Activated CD4-positive, CD25-positive, alpha-beta regulatory T cell treated with anti-CD3 and anti-CD28 coated beads, Interleukin-2, amount 50 U/mL, for 72 hours (primary cell): ENCODE measurements around the gene SNX30.

Source experiments
- DNase-seq: peaks from one replicate; pipeline ENCODE4 v3.0.0; 2021

SNX30 gene

DNA sequence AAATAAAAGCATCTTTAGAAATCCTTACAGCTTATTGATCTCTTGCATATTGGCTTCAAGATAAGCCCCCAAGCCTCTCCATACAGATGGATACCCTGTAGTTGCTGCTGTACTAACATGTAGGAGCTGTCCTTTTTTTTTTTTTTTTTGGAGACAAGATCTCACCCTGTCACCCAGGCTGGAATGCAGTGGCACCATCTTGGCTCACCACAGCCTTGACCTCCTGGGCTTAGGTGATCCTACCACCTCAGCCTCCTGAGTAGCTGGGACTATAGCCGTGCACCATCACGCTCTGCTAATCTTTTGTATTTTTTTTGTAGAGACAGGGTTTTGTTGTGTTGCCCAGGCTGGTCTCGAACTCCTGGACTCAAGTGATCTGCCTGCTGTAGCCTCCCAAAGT lies 35.4 kb downstream of the SNX30 start:
- DNase-seq: no peak

DNA sequence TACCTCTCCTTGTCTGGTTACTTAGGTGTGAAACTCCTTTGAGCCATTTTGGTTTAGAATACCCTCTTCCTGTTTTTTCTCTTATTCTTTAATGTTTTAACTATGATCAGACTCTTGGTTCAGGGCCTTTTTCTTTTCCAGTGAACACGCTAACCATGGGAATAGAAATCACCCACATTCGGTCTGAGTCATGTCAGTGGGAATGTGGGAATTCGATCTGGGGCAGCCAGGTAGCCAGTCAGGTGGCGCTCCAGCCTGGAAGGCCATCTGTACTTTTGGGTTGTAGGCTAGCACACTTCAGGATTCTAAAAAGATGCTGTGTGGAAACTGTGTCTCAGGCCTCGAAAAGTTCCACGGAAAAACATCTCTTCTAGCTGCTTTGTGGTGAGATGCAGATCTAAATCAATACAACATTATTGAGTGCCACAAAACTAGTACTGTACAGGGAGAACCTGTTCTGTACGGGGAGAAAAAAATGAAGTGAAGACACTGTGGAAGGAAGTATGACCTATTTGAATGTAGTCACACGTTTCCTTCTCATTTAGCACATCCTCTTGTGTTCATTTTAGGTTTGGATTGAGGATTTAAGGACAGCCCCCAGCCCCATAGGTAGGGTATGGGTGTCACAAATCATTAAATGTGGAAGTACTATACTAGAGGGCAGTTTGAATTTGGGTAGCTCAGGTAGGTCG lies 36.4 kb downstream of the SNX30 start:
- DNase-seq: no peak

DNA sequence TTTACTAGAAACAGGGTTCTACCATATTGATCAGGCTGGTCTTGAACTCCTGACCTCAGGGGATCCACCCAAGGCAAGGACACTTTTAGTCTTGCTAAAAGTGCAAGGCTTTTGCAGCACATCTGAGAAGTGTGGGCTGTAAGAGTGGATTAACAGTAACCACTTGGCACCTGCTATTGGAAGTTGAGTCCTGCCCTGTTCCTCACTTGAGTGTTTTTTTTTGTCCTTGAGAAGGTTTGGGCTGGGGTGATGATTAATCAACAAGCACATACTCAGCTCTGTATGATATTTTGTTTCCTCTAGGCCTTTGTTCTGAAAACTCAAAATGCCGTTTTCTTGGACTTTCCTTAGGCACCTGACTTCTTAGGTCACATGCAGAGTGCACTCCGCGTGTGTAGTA lies 37.4 kb downstream of the SNX30 start:
- DNase-seq: no peak

DNA sequence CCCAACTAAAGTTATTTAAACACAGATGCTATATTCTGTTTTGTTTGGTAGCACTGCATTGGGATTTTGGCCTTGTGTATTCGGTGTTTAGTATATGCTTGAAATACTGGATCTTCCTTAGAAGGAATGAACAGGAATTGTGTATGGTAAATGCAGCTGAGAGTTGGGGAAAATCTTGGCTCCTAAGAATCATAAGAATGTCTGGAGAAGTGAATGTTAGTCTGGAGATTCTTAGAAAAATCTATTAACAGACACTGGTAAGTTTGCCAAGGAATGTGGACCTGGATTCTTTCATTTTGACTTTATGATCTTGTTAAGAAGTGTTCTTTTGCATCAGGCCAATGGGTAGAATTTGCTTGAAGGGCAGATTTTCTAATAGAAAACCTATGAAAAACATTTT lies 38.9 kb downstream of the SNX30 start:
- no peak for DNase-seq

DNA sequence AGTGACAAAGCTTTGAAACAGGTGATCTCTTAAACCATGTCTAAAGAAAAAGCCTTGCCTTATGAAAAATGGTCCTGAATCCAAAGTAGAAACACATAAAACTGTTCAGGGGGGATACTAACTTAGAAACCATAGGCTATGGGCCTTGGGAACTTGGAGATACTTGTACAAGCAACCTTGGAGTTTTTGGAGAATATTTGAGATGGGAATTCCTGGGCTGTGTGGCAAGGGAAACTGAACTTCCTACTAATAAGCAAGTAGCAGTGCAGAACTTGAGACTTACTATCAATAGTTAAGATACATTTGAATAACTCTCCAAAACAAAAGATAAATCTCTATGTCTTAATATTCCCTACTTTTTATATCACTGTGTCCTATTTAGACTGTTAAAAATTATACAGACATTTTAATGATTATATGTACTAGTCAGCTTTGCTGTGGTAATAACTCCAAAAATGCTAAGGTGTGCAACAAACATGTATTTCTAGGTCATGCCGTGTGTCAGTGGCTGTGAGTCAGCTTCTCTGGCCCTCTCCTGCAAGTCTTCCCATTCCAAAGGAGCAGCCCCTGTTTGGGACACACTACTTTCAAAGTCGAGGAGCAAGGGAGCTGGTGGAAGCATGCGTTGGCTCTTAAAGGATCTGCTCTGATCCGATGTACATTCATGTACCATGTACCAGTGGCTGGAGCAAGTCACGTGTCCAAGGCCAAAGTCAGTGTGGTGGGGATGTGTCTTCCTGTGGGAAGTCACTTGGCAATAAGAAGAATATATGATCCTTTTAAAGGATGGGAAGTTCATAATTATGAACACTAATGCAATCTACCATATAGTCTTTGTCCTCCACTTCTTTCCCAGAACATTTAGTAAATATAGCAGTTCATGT lies 39.6 kb downstream of the SNX30 start:
- no peak for DNase-seq

DNA sequence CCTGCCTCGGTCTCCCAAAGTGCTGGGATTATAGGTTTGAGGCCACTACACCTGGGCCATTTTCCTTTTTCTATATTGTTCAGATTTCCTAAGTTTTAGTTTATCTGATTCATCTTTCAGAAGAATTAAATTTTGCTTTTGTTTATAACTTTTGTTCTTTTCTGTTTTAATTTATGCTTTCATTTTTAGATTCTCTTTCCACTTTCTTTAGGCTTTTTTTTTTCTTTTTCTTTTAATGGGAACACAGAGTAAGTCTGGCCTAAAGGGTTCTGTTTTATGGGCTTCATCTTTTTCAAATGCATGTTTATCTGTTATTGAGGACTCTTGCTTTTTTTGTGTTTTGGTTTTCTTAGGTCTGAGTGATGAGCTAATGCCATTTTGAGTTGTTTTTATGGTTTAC lies 42.1 kb downstream of the SNX30 start:
- no peak for DNase-seq

DNA sequence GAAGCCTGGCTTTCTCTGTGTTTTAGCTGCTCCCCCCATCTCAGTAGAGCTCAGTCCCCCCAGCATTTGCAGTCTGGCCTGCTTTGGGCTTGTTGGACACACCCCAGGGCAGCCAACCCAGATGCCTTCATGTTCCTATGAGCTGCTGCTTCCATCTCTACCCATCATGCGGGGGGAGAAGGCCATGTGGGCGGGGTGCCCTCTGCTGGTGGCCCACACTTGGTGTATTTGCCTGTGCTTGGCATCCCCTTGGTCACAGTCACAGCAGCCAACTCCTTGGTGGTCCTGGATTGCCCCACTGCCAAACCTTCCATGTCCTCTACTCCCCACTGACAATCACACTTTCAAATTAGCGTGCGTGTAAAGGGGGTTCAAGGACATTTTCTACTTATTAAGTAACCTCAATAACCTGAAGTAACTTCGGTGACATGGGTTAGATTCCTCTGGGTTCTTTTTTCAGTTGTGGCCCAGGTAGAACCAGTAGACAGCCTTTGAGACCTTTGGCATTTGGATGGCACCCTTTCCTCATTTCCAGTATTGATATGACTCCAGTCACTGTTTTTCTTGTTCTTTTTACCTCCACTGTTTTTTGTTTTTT lies 42.8 kb downstream of the SNX30 start:
- peak; percentile 83 for DNase-seq

DNA sequence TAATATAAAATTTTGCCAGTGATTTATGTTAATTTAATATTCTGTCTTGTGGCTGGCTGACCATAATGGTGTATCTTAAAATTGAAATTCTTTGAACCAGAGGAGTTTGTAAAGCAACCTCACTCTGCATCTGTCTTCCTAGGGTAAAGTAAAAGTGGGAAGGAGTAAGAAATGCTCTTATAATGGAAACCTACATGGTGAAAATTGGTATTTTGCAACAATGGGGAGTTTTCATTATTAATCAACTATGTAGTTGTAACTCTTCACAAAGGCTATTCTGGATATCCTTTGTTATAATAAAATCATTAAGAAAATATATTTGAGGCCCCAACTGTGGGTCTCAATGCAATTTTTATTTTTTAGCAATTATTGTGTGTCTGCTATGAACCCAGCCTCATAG lies 44.2 kb downstream of the SNX30 start:
- DNase-seq: no peak

DNA sequence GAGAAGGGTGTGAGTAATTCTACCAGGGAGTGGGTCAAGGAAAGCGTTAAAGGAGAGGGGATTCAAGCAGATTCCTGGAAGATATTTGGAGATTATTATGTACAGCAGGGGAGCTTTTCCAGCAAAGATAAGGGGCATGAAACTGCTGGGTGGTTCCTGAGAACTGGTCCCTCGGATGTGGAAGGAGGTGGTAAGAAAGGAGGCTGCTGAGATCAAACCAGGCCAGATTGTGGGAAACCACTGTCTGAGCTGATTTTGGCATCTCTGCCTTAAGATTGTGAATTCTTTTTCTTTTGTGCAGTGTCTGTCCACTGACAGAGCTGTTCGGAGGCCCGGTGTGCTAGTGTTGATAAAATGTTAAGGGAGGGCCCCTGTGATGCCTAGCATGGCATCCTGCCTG lies 45.4 kb downstream of the SNX30 start:
- DNase-seq: no peak

DNA sequence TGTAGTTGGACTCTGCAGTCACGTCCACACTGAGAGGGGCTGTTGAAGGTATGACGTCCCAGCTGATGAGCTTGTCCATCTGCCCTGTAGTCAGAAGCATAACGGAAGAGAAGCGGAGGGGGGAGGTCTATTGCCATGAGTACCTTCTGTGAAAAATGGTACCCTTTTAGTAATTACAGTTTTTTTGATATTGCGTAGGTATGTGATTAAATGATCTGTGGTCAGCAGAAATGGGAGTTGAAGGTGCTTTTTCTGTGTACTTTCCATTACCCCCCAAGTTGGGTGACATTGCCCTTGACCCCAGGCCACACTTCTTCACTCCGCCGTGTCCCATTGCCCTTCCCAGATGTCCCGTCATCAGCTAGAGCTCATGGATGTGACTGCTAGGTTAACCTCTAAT lies 45.9 kb downstream of the SNX30 start:
- no peak for DNase-seq

DNA sequence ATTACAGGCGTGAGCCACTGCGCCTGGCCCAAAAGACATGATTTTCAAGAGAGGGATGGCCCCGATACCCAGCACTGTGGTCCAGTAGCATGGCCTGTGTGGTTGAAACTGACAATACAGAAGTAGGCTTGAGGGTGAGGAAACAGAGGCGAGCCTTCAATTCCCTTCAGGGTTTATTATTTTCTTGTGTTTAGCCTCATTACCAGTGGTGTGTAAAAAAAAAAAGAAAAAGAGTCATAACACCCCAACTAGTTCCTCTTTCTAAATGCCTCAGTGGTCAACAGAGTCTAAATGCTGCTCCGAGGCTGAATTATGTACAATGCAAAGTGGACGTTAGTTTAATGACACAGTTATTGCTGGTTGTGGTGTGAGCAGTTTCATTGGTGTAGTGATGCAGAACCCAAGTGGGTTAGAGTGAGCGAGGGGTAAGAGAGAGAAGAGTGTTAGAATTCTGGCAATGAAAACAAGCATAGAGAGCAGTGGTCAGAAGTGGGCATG lies 58.8 kb downstream of the SNX30 start:
- no peak for DNase-seq

DNA sequence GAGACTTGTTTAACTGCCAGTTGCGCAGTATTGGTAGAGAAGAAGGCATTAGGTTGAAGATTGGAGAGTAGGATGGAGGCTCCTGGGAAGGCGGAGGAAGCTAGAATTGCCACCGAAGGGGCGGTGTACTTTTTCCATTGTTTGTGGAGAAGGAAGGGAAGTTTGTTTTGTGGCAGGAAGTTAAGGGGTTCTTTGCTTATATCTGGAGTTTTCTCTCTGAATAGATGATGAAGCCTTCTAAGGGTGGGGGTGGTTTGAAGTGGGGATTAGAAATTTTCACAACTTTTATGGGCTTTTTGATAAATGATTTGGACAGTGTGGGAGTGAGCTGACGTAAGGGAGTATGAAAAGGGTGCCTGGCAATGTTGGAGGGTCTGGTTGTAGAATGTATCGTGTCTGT lies 59.3 kb downstream of the SNX30 start:
- no peak for DNase-seq

DNA sequence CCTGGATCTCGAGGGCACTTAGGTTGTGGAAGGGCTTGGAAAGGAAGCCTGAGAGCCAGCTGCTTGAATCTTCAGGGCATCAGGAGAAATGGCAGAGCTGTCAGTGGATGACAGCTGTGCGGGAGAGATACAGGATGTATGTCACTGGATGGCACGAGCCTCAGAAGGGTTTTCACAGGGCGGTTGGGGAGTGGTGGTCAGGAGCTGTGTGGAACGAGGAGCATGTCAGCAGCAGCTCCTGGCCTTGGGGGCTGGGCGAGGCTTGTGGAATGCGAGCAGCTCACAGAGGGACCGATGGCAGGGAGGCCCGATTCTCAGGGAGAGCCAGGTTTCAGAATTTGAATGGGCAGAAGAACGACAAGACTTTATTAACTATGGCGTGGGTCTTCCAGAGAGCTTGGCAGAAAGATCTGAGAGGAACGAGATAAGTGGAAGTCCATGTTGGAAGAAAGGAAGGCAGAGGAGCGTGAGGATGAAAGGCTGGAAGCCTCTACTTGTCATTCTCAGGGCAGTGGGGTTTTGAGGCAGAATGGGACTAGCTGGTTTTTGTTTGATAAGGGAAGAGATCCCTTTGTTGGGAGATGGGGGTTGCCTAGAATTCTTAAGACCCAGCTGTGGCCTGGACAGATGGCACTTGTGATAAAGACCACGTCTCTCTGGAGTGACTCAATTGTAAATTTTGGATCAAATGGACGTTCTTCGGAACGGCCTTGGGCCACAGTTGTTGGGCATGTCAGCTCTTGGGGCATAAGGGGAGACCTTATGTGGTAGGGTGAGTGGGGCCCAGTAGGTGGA lies 60.3 kb downstream of the SNX30 start:
- DNase-seq: no peak

DNA sequence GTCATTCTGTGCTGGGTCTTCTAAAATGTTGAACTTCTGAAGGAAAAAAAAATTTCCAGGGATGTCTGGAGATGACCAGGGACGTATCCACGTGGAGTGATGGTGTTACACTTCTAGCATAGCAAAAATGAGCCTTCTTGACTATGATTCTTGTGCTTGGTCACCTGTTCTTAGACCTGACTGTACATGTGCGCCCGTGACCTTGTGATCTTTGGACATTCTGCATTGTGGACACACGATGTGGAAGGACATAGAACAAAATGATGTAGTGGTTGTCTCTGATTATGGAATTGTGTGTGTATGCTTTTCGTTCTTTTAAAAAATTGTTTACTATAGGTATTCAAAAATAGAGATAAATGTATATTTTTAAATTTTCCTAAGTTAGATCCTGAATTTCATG lies 61.0 kb downstream of the SNX30 start:
- DNase-seq: no peak

DNA sequence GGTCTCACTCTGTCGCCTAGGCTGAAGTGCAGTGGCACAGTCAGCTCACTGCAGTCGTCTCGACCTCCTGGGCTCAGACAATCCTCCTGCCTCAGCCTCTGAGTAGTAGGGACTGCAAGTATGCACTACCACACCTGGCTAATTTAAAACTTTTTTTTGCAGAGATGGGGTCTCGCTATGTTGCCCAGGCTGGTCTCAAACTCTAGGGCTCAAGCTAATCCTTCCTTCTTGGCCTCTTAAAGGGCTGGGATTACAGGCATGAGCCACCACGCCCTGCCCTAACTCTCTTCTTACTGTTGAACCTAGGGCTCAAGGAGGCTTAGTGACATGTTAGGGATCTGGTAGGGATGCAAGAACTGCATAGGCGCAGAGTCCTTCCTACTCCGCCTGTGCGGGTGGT lies 65.3 kb downstream of the SNX30 start:
- no peak for DNase-seq

DNA sequence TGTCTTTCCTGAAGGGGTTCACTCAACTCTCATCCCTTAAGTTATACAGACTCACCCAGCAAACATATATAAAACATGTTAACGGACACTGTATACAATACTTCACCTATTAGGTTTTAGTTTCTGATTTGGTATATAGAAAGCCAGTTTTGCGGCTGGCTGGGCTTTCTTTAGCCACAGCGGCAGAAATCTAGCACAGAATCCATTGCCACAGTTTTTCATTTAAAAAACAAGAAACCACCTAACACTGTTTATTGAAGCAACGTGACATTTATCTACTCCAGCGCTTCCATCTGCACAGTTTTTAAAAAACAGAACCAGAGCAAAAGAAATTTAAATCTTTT lies 67.3 kb downstream of the SNX30 start:
- DNase-seq: no peak

DNA sequence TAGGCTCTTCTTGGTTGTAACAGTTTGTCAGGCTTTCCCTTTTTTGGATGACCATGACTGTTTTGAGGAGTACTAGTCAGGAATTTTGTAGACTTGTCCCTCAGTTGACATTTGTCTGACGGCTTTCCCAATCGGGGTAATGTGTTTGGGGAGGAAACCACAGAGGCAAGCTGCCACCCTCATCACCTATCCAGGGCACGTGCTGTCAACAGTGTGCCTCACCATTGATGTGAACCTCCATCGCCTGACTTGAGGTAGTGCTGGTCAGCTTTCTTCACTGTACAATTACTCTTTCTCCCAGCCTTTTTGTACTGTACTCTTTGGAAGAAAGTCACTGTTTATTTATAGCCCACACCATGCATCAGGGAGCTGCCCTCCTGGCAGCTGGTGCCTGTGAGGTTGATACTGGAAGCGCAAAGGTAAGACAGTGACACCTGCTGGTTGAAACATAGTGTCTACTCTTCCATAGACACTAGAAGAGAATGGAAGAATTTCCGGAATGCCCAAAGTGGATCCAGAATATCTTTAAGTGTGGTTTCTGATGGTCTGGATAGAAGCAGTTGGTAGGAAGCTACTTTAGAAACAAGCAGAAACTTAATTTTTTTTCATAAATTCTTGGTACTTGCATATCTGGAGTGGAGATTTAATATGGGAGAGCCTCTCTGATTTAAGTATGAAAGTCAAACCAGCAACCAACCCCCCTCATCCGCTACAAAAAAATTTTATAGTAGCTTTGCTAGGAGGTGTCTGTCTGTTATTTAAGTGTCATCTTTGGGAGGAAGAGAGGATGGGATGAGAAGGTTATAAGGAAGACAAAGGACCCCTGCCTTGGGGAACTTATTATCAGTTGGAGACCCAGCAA lies 69.3 kb downstream of the SNX30 start:
- DNase-seq: no peak

DNA sequence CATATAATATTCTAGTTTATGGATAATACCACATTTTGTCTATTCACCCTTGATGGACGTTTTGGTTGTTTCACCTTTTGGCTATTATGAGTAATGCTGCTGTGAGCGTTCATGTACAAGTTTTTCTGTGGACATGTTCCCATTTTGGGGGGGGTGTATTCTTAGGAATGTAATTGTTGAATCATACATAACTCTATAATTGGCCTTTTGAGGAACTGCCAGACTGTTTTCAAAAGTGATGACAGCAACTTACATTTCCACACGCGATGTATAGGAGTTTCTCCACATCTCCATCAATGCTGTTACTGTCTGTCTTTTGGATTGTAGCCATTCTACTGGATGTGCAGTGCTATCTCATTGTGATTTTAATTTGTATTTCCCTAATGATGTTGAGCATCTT lies 70.3 kb downstream of the SNX30 start:
- no peak for DNase-seq

DNA sequence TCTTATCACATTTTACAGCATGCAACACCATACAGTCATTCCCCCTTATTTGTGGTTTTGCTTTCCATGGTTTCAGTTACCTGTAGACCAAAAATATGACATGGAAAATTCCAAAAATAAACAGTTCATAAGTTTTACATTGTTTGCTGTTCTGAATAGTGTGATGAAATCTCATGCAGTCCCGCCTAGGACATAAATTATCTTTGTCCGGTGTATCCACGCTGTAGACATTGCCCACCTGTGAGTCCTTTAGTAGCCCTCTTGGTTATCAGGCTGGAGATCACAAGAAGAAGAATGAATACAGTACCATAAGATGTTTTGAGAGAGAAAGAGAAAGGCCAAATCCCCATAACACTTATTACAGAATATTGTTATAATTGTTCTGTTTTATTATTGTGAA lies 72.1 kb downstream of the SNX30 start:
- no peak for DNase-seq

DNA sequence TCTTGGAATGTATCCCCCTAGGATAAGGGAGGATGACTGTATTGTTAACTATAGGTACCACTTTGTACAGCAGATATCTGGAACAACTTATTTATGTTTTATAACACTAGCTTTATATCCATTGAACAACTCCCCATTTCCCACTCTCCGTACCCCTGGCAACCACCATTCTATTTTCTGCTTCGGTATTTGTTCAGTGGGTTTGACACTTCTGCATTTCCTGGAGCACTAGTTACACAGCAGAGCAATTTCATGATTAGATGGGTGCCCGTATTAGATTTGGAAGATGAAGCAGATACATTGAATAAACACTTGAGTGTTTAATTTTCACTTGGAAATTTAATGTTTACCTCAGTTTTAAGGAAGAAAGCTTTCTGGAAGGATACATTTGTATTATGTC lies 72.7 kb downstream of the SNX30 start:
- DNase-seq: no peak

DNA sequence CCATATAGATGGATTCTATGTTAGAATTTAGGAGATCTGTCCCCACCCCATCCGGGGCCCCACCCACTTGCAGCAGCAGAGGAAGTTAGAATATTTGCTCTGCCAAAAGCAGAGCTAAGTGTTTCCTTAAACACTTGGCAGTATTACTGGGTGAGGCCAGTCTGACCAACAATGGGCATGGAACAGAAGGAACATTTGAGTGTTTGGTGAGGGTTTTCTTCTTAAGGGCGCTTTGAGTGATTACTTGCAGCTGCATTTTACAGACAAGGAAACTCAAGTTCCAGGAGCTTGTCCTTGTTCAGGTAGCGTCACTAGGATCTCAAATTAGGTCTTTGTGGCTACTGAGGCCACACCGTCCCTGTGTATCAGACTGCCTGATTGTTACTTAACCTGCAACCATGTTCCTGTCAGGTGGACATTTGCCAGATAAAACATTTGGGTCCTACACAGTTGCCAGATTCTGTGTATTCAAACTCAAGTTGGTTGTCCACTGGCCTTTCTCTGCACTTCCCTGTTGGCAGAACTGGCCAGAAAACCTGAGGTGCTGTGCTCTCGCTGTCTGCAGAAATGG lies 80.8 kb downstream of the SNX30 start:
- DNase-seq: no peak

DNA sequence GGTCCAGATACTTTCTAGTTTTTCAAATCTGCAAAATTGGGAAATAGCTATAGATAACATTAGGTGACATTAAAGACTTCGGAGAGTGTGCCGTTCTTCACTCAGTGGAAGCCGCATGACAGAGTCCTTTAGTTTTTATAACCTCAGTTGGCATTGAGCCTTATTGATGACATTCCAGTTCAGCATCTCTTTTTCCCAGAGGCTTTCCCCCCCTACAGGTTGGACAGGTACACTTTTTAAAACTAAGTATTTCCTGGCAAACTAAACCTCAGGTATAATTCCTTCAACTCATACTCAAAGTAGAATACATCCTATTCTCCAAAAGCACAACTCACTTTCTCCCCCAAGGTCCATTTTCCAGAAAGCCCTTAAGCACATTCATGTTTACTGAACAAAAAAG lies 81.4 kb downstream of the SNX30 start:
- no peak for DNase-seq
